NCI-H1417 treated with DMSO at 0.1 percent for 48 hours (cell line): Measurements from ENCODE around the gene CDYL.
"Not testable (repeated sequence)": the region's sequence is repeated elsewhere in the genome, so short reads cannot be mapped to it uniquely, and the experiment has no call there.

Source experiments
- DNase-seq: peaks from one replicate; lab custom pipeline; 2025; lab: John Stamatoyannopoulos, UW

The CDYL gene

DNA sequence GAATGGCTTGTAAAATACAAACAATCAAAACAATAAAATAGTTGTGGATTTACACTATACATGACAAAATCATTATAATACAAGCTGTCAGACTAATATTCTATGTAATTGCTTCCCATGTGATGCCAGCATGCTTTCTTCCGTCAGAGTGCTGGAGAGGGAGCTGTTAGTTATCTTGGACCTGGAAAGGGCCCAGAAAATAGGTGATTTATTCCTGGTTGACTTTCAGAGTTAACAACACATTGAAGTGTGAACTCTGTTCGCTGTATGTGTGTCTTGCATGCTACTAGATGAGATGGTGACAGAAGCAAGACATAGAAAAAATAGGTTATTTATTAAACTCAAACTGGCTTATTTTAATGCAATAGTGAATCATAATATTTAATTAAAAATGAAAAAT is 70.2 kb downstream of the CDYL start:
- DNase-seq = no peak

DNA sequence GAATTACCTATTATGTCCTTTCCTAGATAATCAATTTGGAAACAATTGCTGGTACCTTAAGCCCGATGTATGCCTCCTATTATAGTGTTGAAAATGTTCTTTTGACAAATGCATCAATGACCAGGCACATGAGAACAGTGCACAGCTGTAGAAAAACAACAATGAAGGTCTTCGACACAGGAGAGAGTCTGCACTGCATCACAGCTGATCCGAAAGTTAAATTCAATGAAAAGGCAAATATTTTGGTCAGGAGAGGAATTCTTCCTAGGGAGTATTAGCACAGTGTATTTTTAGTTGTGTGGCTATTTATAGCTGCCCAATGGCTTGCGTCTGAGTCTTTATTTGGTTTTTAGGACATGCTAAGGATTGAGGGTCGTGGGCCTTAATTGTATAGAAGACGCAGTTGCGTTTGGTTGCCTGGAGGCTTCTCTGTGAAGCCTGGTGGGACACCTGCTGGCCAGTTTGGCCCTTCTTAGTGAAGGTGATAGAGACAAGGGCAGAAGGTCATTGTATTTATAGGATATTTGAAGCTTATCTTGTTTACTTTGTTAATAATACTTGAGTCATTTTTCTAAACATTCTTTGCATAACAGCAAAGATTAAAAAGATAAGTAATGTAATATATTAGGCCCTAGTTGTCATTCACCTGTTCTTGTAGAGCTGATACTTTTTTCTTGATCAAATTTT is 72.3 kb downstream of the CDYL start:
- no peak for DNase-seq

DNA sequence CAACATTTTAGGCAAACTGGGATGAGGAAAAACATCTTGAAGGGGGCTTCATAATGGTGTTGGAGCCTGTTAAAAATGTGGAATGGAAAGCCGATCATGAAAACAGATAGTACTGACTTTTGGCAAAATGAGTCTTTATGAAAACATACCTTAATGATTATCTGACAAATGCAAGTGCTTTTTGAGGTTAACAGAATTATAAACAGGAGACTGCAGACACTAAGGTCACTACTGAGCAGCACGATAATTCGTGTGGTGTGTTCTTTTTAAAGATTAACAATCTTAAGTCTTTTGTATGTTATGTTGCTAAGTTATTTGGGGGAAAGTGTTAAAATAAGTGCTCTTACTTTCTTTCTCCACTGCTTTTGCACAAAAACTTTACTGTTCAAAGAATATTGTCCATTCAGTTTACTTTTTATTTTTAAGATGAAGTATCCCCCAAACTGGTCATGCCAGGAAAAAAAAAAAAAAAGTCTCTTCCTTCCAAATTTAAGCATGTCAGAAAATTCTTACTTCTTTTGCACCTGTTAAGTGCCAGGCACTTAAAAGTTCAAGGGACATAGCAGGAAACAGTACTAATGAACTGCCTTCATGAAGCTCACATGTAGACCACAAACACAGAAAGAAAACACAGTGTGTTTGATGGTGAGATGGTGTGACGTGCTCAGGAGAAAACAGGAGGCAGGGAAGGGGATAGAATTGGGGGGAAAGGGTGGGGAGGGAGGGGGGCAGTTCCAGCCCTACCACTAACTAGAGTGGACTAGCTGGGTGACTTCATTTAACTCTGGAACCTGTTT is 73.2 kb downstream of the CDYL start:
- DNase-seq = no peak

DNA sequence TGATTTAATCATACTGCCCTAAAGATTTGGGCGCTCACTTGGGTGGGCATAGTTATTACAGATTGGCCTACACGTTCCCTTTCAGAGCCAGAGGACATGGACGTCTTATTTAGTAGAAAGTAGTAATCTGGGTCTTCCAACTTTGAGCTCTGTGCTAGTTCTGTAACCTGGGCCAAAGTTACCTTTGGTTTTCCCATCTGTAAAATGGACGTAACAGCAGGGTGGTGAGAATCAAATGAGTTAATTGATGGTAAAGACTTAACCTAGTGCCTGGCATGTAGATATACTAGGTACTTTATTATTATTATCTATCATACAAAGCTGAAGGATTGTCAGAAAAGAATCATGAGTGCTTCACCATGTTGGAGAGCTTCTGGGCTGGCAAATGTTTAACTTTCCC is 74.8 kb downstream of the CDYL start:
- DNase-seq = no peak

DNA sequence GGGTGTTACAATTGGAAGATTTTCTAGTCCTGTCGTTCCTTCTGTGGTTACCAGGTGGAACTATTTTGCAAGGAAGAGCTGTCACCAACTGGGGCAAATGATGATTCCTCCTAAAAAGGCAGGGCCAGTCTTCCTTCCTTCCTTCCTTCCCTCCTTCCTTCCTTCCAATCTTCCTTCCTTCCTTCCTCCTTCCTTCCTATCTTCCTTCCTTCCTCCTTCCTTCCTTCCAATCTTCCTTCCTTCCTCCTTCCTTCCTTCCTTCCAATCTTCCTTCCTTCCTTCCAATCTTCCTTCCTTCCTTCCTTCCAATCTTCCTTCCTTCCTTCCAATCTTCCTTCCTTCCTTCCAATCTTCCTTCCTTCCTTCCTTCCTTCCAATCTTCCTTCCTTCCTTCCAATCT is 76.0 kb downstream of the CDYL start:
- DNase-seq = not testable (repeated sequence)

DNA sequence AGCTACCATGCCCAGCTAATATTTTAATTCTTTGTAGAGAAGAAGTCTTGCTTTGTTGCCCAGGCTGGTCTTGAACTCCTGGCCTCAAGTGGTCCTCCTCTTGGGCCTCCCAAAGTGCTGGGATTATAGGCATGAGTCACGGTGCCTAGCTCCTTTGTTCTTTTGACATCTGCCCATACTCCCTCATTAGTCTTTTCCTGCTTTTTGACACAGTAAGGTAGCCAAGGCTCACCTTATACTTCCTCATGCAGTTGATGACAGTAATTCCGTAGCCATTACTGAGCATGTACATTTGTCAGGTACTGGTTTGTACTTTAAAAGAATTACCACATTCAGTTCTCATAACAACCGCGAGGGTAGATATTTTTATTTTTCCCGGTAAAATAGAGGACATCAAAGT is 76.7 kb downstream of the CDYL start:
- DNase-seq = no peak

DNA sequence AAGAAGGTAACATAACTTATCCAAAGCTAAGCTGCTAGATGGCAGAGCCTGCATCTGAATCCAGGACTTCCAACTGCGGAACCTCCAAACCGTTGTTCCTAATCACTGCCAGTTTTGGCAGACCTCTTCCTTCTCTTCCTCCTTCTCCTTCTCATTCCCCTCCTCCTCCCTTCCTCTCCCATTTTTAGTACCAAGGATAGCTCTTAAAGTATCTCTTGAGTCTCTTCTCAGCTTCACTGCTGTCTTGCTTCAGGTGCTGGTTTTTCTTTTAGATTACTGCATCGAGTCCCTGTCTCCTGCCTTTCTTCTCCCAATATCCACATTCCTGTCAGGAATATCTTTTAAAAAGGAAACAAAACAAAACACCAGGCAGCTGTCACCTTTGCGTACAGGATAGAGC is 77.1 kb downstream of the CDYL start:
- no peak for DNase-seq

DNA sequence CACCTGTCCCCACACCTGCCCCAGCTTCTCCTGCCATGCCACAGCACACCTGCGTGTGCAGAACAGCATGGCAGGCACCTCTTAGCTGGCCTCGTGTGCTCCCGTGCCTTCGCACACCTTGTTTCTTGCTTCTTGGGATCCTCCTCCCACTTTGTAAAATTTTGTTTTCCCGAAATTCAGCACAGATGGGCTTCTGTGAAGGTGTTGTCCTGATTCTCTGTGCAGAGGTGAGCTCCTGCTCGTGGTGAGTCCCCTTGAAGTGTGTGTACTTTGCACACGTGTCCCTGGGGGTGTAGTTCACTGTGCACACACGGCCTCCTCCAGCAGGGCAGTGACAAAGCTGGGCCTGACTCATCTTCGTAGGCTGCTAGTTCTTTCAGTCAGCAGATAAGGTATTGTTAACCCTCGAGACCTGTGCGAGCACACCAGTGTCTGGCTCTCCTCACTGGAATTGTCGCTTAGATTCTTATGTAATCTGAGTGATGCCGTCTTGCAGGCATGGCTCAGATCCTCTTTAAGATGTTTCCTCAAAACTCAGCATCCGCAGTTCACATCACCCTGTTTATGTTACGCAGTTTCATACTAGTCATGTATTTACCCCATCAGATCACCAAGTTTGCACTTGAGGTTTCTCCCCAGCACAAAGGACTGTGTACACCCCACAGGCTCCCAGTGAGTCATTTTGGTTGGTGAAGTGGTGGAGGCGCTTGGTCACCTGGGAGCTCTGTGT is 77.7 kb downstream of the CDYL start:
- DNase-seq = no peak

DNA sequence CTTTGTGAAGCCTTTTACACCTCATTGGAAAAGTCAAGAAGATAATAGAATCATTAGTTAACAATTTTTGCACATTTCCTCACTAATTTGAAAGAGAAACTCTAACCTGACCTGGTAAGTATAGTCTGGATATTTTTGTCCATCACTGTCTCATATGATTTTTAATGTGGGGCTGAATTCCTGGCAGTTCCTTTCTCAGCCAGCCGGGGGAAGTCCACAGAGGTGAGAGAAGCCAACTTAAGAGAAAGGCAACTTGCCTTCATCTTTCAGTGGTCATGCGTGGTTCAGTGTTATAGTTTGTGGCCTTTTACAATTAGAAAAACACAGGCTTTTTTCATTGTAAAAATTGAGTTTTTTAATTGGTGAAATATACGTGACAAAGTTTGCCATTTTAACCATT is 80.6 kb downstream of the CDYL start:
- no peak for DNase-seq

DNA sequence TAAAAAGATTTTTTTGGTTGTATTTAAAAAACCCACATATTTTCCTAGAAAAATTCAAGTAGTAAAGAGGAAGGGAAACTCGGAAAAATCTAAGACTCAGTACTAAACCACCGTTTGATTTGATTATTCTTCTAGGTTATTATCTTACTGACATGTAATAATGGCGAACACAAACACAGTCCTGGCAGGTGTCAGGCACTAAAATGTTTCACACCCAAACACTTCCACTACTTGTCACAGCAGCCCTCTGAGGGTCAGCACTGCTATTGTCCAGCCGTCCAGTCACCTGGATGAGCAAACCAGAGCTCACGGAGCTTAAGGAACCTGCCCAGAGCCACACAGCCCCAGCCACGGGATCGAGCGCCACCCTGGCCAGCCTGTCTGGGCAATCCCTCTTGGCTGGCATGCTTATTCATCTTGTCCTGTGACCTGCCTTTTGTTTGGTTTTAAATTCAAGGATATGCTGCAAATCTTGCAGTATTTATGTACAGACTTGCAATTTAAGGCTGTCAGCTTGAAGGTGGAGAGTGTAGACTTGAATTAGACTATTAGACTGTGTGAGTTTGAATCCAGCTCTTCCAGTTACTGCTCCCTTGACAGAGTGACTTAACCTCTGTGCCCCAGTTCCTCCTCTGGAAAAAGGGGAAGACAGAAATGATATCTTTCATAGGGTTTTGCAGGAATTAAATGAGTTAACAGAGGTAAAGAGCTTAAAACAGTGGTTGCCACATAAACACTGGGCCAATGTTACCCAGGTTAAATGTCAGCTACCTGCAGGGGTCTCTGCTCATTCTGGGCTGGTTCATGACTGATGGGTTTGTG is 82.2 kb downstream of the CDYL start:
- DNase-seq = no peak

DNA sequence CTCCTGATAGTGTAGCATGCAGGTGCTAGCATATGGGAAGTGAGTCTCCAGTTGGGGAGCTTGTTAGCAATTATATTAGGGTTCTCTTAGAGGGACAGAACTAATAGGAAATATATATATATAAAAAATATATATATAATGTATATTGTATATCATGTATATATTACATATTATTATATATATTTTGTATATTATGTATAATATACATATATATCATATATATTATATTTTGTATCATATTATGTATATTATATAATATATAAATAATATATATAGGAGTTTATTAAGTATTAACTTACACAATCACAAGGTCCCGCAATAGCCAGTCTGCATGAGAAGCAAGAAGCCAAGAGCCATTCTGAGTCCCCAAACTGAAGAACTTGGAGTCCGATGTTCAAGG is 84.2 kb downstream of the CDYL start:
- no peak for DNase-seq

DNA sequence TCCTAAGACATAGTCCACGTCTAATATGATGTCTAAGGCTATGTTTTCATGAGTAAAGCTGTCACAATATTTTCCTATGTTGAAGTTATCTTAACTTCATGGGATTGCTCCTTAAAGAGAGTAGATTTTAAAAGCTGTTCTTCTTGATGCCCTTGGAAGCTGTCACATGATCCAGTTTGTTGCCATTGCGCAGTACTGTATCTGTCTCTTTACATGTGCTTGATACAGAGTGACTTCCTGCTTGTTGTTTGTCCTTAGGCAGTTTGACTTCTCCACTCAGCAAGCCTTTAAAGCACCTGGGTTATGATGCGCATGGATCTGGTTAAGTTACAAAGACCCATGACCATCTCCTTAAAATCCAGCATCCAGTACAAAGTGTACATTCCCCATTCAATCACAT is 85.4 kb downstream of the CDYL start:
- DNase-seq = no peak

DNA sequence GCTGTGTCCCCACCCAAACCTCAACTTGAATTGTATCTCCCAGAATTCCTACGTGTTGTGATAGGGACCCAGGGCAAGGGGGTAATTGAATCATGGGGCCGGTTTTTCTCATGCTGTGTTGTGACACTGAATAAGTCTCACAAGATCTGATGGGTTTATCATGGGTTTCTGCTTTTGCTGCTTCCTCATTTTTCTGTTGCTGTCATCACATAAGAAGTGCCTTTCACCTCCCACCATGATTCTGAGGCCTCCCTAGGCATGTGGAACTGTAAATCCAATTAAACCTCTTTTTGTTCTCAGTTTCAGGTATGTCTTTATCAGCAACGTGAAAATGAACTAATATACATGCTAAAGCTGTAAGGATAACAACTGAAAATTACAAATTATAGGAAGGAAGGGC is 88.3 kb downstream of the CDYL start:
- DNase-seq = no peak

DNA sequence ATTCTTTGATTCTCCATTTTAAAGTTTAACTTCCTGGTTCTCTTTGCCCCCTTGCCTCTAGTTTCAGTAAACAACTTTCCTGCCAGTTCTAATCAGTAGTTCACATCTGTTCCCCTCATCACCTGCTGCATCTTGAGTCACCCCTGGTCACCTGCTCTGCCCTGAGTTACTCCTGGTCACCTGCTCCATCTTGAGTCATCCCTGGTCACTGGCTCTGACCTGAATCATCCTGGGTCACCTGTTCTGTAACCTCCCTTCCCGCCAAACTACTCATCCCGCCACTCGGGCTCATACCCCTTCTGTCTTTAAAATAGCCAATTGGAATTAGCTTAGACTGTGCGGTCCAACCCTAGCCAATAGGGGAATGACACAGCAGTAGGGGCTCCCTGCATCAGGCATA is 88.8 kb downstream of the CDYL start:
- not testable (repeated sequence) for DNase-seq

DNA sequence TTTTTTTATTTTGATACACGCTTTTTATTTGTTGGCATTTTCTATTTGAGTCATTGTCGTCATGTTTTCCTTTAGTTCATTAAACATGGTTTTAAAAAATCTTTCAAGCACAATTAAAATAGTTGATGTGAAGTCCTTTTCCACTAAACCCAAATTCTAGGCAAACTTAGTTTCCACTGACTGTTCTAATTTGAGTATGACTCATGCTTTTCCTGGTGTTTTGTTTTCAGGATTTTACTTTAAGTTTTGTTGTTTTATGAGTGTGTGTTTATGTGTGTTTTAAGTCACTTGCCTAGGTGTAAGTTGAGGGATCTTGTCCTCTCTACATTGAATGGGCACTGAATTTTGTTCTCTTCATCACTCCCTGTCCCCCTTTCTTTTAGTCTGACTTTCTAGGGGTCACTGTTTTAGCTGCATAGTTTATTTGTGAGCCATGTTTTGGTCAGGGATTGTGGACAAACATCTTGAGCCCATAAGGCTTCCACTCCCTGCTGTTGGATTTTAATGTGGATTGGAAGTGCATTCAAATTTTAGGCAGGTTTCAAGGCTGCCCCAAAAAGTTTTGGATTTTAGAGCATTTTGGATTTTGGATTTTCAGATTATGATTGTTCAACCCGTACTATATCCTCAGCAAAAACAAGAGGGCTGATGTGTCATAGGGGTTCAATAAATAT is 94.8 kb downstream of the CDYL start:
- no peak for DNase-seq

DNA sequence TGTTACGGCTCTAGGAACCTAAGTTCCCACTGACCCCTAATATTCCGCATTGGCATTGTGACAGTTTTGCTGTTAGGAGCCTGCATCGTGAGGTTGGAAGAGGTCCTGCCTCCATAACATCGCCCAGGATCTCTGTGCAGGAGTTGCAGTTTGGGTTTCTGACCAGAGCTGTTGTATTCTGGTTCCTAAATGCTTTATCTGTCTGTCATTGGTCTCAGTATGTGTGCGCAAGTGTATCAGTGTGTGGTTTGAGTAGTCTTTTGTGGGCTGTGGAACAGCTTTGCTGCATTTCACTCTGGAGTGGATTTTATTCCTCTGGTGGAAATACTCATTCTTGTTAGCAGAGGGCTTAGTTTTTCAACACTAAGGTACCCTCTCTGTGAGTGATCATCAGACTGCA is 95.6 kb downstream of the CDYL start:
- DNase-seq = no peak

DNA sequence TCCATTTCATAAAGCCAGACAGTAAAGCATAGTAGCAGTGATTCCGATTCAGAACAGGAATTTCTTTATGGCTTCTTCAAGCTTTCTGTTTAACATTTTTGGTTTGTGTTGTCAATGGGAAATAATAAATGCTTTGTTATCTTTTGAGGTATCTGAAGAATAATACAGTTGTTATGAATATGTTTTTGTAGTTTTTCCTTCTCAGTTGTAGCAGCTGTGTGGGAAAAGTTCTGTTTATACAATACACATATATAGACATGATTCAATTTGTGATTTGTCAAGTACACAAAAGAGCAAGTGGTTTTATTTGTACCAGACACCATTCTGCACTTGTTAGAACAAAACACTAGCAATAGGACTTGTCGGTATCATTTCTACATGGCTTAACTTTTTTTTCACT is 96.6 kb downstream of the CDYL start:
- DNase-seq = no peak

DNA sequence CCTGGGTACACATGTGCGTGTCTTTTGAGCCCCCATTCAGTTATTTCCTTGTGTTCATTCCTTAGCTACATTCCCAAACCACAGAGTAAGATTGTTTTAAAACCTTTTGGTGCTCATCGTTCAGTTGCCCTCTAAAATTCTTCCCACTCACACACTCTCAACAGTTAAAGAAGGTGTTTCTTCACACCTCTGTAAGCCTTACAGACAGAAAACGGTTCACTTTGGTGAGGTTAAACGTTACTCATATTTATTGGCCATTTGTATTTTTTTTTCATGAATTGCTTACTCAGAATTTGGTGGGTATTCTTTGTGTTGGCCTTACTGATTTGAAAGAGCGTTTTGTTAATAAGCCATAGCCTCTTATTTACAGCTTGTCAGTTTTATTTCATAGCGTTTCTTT is 97.7 kb downstream of the CDYL start:
- no peak for DNase-seq

DNA sequence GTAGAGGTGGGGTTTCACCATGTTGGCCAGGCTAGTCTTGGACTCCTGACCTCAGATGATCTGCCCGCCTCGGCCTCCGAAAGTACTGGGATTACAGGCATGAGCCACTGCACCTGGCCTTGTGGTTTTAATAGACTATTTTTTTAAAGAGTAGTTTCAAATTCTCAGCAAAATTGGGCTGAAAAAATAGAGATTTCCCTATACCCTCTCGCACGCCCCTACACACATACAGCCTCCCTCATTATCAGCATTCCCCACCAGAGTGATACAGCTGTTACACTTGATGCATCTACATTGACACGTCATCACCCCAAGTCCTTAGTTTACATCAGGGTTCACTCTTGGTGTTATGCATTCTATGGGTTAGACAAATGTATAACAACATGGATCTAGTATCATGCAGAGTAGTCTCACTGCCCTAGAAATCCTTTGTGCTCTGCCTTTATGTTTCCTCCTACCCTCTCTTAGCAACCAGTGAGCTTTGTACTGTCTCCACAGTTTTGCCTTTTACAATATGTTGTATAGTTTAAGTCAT is 103.6 kb downstream of the CDYL start:
- DNase-seq = no peak

DNA sequence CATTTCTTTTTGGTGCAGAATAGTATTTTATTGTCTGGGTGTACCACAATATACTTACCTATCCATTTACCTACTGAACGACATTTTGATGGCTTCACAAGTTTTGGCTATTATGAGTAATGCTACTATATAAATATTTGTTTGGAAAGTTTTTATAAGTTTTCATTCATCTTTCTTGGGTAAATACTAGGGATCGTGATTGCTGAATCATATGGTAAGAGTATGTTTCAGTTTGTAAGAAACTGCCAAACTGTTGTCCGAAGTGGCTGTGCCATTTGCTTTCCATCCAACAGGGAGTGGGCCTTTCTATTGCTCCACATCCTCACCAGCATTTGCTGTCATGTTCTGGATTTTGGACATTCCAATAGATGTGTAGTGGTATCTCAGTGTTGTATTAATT is 104.2 kb downstream of the CDYL start:
- DNase-seq = no peak

DNA sequence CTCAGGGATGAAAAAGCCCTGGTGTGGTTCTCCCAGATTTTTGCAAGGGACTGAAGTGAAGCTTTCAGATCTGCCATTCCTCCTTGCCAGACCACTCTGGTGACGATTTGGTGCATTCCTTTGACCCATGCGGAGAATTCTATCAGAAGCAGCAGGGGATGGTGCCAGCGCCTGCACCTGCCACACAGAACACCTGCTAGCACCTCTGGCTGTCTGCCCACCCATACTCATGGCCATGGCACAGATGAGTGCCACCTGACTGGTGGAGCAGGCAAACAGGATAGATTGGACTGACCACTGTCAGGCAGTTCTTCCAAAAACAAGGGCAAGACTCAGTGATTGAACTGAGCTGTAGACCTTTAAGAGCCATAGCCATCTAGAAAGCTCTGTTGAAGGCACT is 107.1 kb downstream of the CDYL start:
- no peak for DNase-seq
